H1 (cell line): Measurements from ENCODE around the gene ADGRF1.

Experiments used
- POLR2A ChIP-seq, 2 experiments: IDR thresholded peaks; 1 replicate in 1 of 2; 2 replicates in 1 of 2; pipeline ENCODE4 v1.6.1; 2011; ENCODE audit warnings: low read depth in 2 of 2, low read length in 2 of 2, mild to moderate bottlenecking in 2 of 2; ENCODE audit errors: control extremely low read depth in 1 of 2
- SUZ12 ChIP-seq: fragments of 200-600 bp; sonication (generic); IDR thresholded peaks from 2 replicates; pipeline ENCODE4 v1.6.1; 2012; ENCODE audit warnings: mild to moderate bottlenecking, inconsistent platforms, low read length, moderate library complexity, mixed read lengths

DNA sequence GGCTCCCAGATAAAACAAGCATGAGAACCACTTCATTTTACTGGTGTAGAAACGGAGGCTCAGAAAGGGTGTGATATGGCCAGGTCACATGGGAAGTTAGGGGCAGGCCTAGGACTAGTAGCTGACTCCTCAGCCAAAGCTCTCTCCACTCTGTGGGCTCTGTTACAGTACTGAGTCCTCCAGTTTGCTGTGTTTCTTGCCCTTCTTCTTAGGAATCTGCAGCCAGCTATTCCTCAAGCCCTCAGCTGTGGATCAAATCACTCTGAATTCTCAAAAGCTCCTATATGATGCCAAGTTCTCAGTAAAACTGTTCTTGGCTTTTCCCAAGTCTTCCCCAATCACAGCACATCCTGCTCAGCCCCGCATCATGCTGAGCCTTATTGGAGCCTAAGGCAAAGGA is 42.5 kb upstream of the ADGRF1 start:
- TF ChIP-seq POLR2A (IDR thresholded peaks at IDR 0.05; ENCODE audit: control extremely low read depth in 1 of 2, low read depth in 2 of 2, low read length in 2 of 2) = no peak
- TF ChIP-seq SUZ12 = no peak
